Activated T-helper 1 cell treated with anti-CD3 and anti-CD28 coated beads, Interleukin-12 subunit alpha, Interleukin-12 subunit beta, Interleukin-2, Interleukin-4 antibody, amounts not matched to agents 30 ng/mL and 10 ng/mL and 1 ng/mL, durations not matched to agents 14 hours and 24 hours and 36 hours (primary cell): Measurements from ENCODE around the gene EMC9. TPM values are rescaled to one million over a fixed set of nuclear protein-coding genes. Genes with fewer than 3 reads are reported as not detected.
A peak's percentile ranks its signal among the peaks of the same experiment; 100 is the strongest.

Experiments used
- DNase-seq: peaks from one replicate; pipeline ENCODE4 v3.0.0; 2021; ENCODE audit warnings: low spot score
- H3K27ac Mint-ChIP-seq: one replicate; pipeline ENCODE4 v1.8.0; 2021; ENCODE audit warnings: mild to moderate bottlenecking, mixed read lengths
- H3K27me3 Mint-ChIP-seq: one replicate; pipeline ENCODE4 v1.8.0; 2022; ENCODE audit warnings: mild to moderate bottlenecking, moderate library complexity, mixed read lengths; ENCODE audit not compliant: insufficient read depth
- H3K36me3 Mint-ChIP-seq: one replicate; pipeline ENCODE4 v1.8.0; 2021; ENCODE audit warnings: low read depth, mixed read lengths
- H3K4me1 Mint-ChIP-seq: one replicate; pipeline ENCODE4 v1.8.0; 2021; ENCODE audit warnings: low read depth, mixed read lengths
- H3K4me3 Mint-ChIP-seq: one replicate; pipeline ENCODE4 v1.8.0; 2021; ENCODE audit warnings: mild to moderate bottlenecking, moderate library complexity, mixed read lengths
- H3K9me3 Mint-ChIP-seq: one replicate; pipeline ENCODE4 v1.8.0; 2021; ENCODE audit warnings: mixed read lengths
- intact Hi-C: fragments of 100-400 bp; cut with micrococcal nuclease; formaldehyde crosslinking; loops from one replicate; pipeline ENCODE4 v1.15.1; 2024
- total RNA-seq: library from RNA; stranded (reverse); gene quantifications from 2 replicates; pipeline ENCODE4 v1.2.3, GENCODE V29; 2022

EMC9 gene
- total RNA-seq, 1 donor from 2014 or later = 22.9 TPM

GRCh38 chr14:24167469-24168114, 26.2 kb upstream of the EMC9 start:
- no peaks in the 10 kb centered on the region for H3K27me3 Mint-ChIP-seq
- H3K36me3 Mint-ChIP-seq = peaks cover 50% of the 10 kb centered on the region
- H3K4me3 Mint-ChIP-seq = no peak overlapping the region
- no peaks in the 10 kb centered on the region for H3K9me3 Mint-ChIP-seq
- intact Hi-C loops = no loop called here
- DNase-seq = no peak
- H3K4me1 Mint-ChIP-seq = peaks cover 60% of the 10 kb centered on the region
- peak overlapping the region; percentile 75 for H3K27ac Mint-ChIP-seq

- no peak overlapping the region for H3K4me3 Mint-ChIP-seq
- H3K9me3 Mint-ChIP-seq = no peaks in the 10 kb centered on the region
- H3K4me1 Mint-ChIP-seq = peaks cover 70% of the 10 kb centered on the region
- H3K27ac Mint-ChIP-seq = peak overlapping the region; percentile 6
- peaks cover 59% of the 10 kb centered on the region for H3K36me3 Mint-ChIP-seq
- intact Hi-C loops = no loop called here
- DNase-seq = no peak
- H3K27me3 Mint-ChIP-seq = peaks cover 3% of the 10 kb centered on the region
These were observed 24.4 kb upstream of the EMC9 start for GRCh38 chr14:24165785-24166184.

- peak overlapping the region; percentile 99 for H3K4me3 Mint-ChIP-seq
- no peak for DNase-seq
- H3K36me3 Mint-ChIP-seq = peaks cover 63% of the 10 kb centered on the region
- H3K27me3 Mint-ChIP-seq = peaks cover 4% of the 10 kb centered on the region
- H3K9me3 Mint-ChIP-seq = no peaks in the 10 kb centered on the region
- intact Hi-C loops = loop anchor here (5.0 kb wide), 1 partner anchor 268 kb away; no protein-coding TSS in a partner anchor
- H3K4me1 Mint-ChIP-seq = peaks cover 77% of the 10 kb centered on the region
- H3K27ac Mint-ChIP-seq = peak overlapping the region; percentile 60
These were observed 23.2 kb upstream of the EMC9 start for GRCh38 chr14:24164518-24164991.

GRCh38 chr14:24162093-24162492, 20.7 kb upstream of the EMC9 start:
- intact Hi-C loops = loop anchor here (5.0 kb wide), 1 partner anchor 270 kb away; no protein-coding TSS in a partner anchor
- H3K36me3 Mint-ChIP-seq = peaks cover 62% of the 10 kb centered on the region

GRCh38 chr14:24160850-24161804, 19.7 kb upstream of the EMC9 start, which contains the start of gene IRF9:
IRF9 (plus strand) TSS chr14:24161265; CDS start chr14:24162145, 880 bp downstream.
- Mint-ChIP-seq H3K36me3 (peaks cover 64% of the 10 kb centered on the region), H3K27ac (peak within 1 kb of the TSS; percentile 99), H3K4me3 (peak within 1 kb of the TSS; percentile 99), H3K4me1 (peaks cover 60% of the 10 kb centered on the region), H3K9me3 (no peaks in the 10 kb centered on the region), H3K27me3 (peaks cover 4% of the 10 kb centered on the region)
- peak; percentile 98 for DNase-seq
- intact Hi-C loops = loop anchor here (1.0 to 5.0 kb wide), 15 partner anchors 8 to 271 kb away; partner anchors contain the start of genes CARMIL3, CHMP4A, DHRS1 and EMC9

More at GRCh38 chr14:24162093-24162492, 20.7 kb upstream of the EMC9 start:
- DNase-seq = no peak
- peak overlapping the region; percentile 99 for H3K4me3 Mint-ChIP-seq
- peak overlapping the region; percentile 99 for H3K27ac Mint-ChIP-seq
- no peaks in the 10 kb centered on the region for H3K9me3 Mint-ChIP-seq
- peaks cover 66% of the 10 kb centered on the region for H3K4me1 Mint-ChIP-seq
- H3K27me3 Mint-ChIP-seq = peaks cover 4% of the 10 kb centered on the region

- no peak for DNase-seq
- intact Hi-C loops = loop anchor here (2.0 to 5.0 kb wide), 2 partner anchors 108 to 272 kb away; partner anchors contain the start of gene CARMIL3
- H3K9me3 Mint-ChIP-seq = no peaks in the 10 kb centered on the region
- peak overlapping the region; percentile 99 for H3K27ac Mint-ChIP-seq
- peaks cover 4% of the 10 kb centered on the region for H3K27me3 Mint-ChIP-seq
- peak overlapping the region; percentile 47 for H3K4me3 Mint-ChIP-seq
- H3K36me3 Mint-ChIP-seq = peaks cover 64% of the 10 kb centered on the region
- H3K4me1 Mint-ChIP-seq = peaks cover 53% of the 10 kb centered on the region
These were observed 19.1 kb upstream of the EMC9 start for GRCh38 chr14:24160499-24160849.

GRCh38 chr14:24159777-24160498, 18.5 kb upstream of the EMC9 start:
- H3K36me3 Mint-ChIP-seq = peaks cover 59% of the 10 kb centered on the region
- H3K4me1 Mint-ChIP-seq = peaks cover 48% of the 10 kb centered on the region
- H3K4me3 Mint-ChIP-seq = peak overlapping the region; percentile 47
- no peak for DNase-seq
- H3K27me3 Mint-ChIP-seq = peaks cover 4% of the 10 kb centered on the region
- no peaks in the 10 kb centered on the region for H3K9me3 Mint-ChIP-seq
- H3K27ac Mint-ChIP-seq = peak overlapping the region; percentile 99
- intact Hi-C loops = loop anchor here (2.0 to 5.0 kb wide), 2 partner anchors 107 to 272 kb away; partner anchors contain the start of gene CARMIL3

- Mint-ChIP-seq H3K4me1 (peaks cover 26% of the 10 kb centered on the region), H3K9me3 (no peaks in the 10 kb centered on the region), H3K4me3 (no peak overlapping the region), H3K27ac (peak overlapping the region; percentile 59), H3K36me3 (peaks cover 49% of the 10 kb centered on the region), H3K27me3 (peaks cover 4% of the 10 kb centered on the region)
- intact Hi-C loops = no loop called here
- no peak for DNase-seq
These were observed 15.9 kb upstream of the EMC9 start for GRCh38 chr14:24157331-24157730.

GRCh38 chr14:24156840-24157239, 15.4 kb upstream of the EMC9 start:
- Mint-ChIP-seq H3K9me3 (no peaks in the 10 kb centered on the region), H3K36me3 (peaks cover 48% of the 10 kb centered on the region), H3K27ac (peak overlapping the region; percentile 59), H3K4me1 (peaks cover 21% of the 10 kb centered on the region), H3K4me3 (no peak overlapping the region), H3K27me3 (peaks cover 4% of the 10 kb centered on the region)
- no peak for DNase-seq
- intact Hi-C loops = no loop called here

GRCh38 chr14:24155100-24155499, 13.7 kb upstream of the EMC9 start:
- Mint-ChIP-seq H3K27me3 (no peaks in the 10 kb centered on the region), H3K4me3 (no peak overlapping the region), H3K36me3 (peaks cover 53% of the 10 kb centered on the region), H3K4me1 (peaks cover 16% of the 10 kb centered on the region), H3K9me3 (no peaks in the 10 kb centered on the region), H3K27ac (no peak overlapping the region)
- DNase-seq = no peak
- intact Hi-C loops = no loop called here

- H3K36me3 Mint-ChIP-seq = peaks cover 49% of the 10 kb centered on the region
- intact Hi-C loops = no loop called here
- H3K4me1 Mint-ChIP-seq = peaks cover 28% of the 10 kb centered on the region
- no peak overlapping the region for H3K4me3 Mint-ChIP-seq
- H3K27me3 Mint-ChIP-seq = no peaks in the 10 kb centered on the region
- DNase-seq = no peak
- no peaks in the 10 kb centered on the region for H3K9me3 Mint-ChIP-seq
- H3K27ac Mint-ChIP-seq = no peak overlapping the region
These were observed 10.2 kb upstream of the EMC9 start for GRCh38 chr14:24151404-24152080.

- Mint-ChIP-seq H3K27me3 (no peaks in the 10 kb centered on the region), H3K36me3 (peaks cover 48% of the 10 kb centered on the region), H3K9me3 (no peaks in the 10 kb centered on the region), H3K4me1 (peaks cover 28% of the 10 kb centered on the region), H3K4me3 (no peak overlapping the region), H3K27ac (no peak overlapping the region)
- intact Hi-C loops = no loop called here
- no peak for DNase-seq
These were observed 9.6 kb upstream of the EMC9 start for GRCh38 chr14:24150993-24151392.
